Stimulated activated CD4-positive, alpha-beta T cell treated with anti-CD3 and anti-CD28 coated beads, TNF-alpha, amount 100 ng/mL, for 1 hour (primary cell): ENCODE results near the gene HIC2.
"Not testable (repeated sequence)": the region's sequence is repeated elsewhere in the genome, so short reads cannot be mapped to it uniquely, and the experiment has no call there.

ENCODE experiments used
- DNase-seq, 3 donors: peaks; one replicate each; pipeline ENCODE4 v3.0.0-alpha.2; 2020; ENCODE audit warnings: low read depth in 3 of 3, low spot score in 1 of 3

HIC2 gene

GRCh38 chr22:21490556-21490955 is 73.4 kb downstream of the HIC2 start:
- not testable (repeated sequence) for DNase-seq

GRCh38 chr22:21492271-21492670 is 75.1 kb downstream of the HIC2 start:
- DNase-seq, result not testable (repeated sequence)

DNA sequence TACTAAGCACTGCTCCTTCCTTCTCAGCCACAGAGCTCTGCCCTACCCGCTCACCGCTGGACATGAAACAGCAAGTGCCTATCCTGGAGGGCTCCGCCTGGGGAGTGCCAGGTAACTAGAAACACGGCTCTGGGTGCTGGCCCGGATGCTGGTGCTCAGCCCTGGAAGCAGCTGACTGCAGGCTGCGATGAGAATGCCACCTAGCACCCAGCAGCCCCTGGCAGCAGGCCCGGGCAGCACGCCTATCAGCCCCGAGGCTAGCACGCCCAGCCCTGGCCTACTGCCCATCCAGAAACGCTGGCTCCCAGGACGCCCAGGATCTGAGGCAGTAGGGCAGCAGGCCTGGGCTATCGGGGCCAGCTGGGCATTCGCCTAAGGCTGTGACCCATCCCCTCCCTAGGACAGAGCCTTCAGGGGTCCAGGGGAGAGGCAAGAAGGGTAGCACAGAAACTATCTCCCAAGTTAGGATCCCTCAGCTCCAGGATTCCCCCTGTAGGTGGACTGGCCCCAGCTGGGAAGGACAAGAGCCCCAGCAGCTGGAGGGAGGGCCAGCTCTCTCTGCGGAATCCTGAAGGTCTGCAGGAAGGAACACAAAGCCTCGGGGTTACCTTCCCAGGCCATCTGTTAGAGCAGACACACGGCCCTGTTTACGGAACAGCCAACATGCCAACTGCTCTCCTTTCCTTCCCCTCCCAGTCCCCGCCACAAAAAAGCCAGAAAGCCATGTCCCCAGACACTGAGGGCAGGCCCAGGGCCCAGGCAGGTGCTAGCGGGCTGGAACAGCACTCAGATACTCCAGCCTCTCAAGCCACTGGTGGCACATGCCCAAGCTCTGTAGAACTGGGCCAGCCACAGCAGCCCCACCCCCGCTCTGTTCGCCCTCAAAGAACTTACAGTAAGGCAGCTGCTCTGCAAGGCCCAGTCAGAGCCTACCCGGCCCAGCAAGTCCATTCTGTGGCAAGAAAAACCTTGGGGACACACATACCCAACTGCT is 76.9 kb downstream of the HIC2 start:
- not testable (repeated sequence) for DNase-seq

DNA sequence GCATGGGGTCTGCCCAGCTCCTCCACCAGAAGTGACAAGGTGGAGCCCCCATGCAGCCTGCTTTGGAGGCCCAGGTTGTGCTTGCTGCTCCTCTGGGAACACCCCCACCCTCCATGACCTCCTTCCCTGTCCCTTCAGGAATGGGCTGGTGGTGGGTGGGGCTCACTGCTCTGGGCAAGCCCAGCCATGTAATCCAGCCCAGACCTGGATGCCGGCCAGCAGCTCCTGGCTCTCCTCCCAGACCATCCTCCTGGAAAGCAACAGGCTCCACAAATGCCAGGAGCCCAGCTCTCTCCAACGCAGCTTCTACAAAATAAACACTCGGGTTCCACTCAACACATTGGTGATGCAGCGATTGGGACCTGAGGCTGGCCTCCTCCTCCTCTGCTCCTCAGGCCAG is 80.8 kb downstream of the HIC2 start:
- DNase-seq, result not testable (repeated sequence)

- DNase-seq, result not testable (repeated sequence)
These were observed 81.3 kb downstream of the HIC2 start for GRCh38 chr22:21498489-21498888.

- not testable (repeated sequence) for DNase-seq
These were observed 82.7 kb downstream of the HIC2 start for GRCh38 chr22:21499623-21500506.
